H9 (cell line): ENCODE data around the gene ATP13A2. TPM values are rescaled to one million over a fixed set of nuclear protein-coding genes. Genes with fewer than 3 reads are reported as not detected.

ENCODE experiments used
- DNase-seq: peaks from one replicate; pipeline ENCODE4 v3.0.0-alpha.2; 2017
- H2AFZ ChIP-seq: one replicate; pipeline ENCODE4 v1.6.1; 2013; ENCODE audit warnings: mild to moderate bottlenecking, low read length, control low read depth, moderate library complexity
- H2AK5ac ChIP-seq: 2 replicates; pipeline ENCODE4 v1.6.1; 2013; ENCODE audit warnings: low read length, control low read depth, mixed read lengths; ENCODE audit not compliant: insufficient read length
- H2BK120ac ChIP-seq: one replicate; pipeline ENCODE4 v1.6.1; 2013; ENCODE audit warnings: low read depth, mild to moderate bottlenecking, low read length, control low read depth, inconsistent platforms; ENCODE audit not compliant: poor library complexity, severe bottlenecking
- H2BK12ac ChIP-seq: 2 replicates; pipeline ENCODE4 v1.6.1; 2013; ENCODE audit warnings: low read length, control low read depth, mixed read lengths, low read depth; ENCODE audit not compliant: insufficient read length
- H2BK15ac ChIP-seq: 2 replicates; pipeline ENCODE4 v1.6.1; 2013; ENCODE audit warnings: low read depth, low read length, control low read depth
- H2BK20ac ChIP-seq: one replicate; pipeline ENCODE4 v1.6.1; 2013; ENCODE audit warnings: low read depth, mild to moderate bottlenecking, low read length, control low read depth, inconsistent platforms; ENCODE audit not compliant: poor library complexity, severe bottlenecking
- H2BK5ac ChIP-seq: 2 replicates; pipeline ENCODE4 v1.6.1; 2013; ENCODE audit warnings: low read length, control low read depth, mixed read lengths; ENCODE audit not compliant: insufficient read length
- H3K14ac ChIP-seq: 2 replicates; pipeline ENCODE4 v1.6.1; 2013; ENCODE audit warnings: low read length, control low read depth; ENCODE audit not compliant: insufficient read depth
- H3K18ac ChIP-seq: 2 replicates; pipeline ENCODE4 v1.6.1; 2013; ENCODE audit warnings: low read depth, mild to moderate bottlenecking, mixed read lengths, low read length, control low read depth; ENCODE audit not compliant: insufficient read length
- H3K23ac ChIP-seq: 2 replicates; pipeline ENCODE4 v1.6.1; 2013; ENCODE audit warnings: low read length, control low read depth, mixed read lengths, low read depth; ENCODE audit not compliant: insufficient read length
- H3K23me2 ChIP-seq: 2 replicates; pipeline ENCODE4 v1.6.1; 2013; ENCODE audit warnings: low read depth, mild to moderate bottlenecking, mixed read lengths, low read length, control low read depth; ENCODE audit not compliant: insufficient read length, poor library complexity, severe bottlenecking
- H3K27ac ChIP-seq: 2 replicates; pipeline ENCODE4 v1.5.1; 2013; ENCODE audit warnings: low read length, control low read depth, mixed read lengths, low read depth; ENCODE audit not compliant: insufficient read length
- H3K27me3 ChIP-seq: 2 replicates; pipeline ENCODE4 v1.6.1; 2013; ENCODE audit warnings: low read length, control low read depth, inconsistent platforms; ENCODE audit not compliant: insufficient read depth
- H3K4ac ChIP-seq: 2 replicates; pipeline ENCODE4 v1.6.1; 2013; ENCODE audit warnings: low read depth, mild to moderate bottlenecking, control low read depth, inconsistent platforms, low read length, moderate library complexity
- H3K4me1 ChIP-seq: 2 replicates; pipeline ENCODE4 v1.6.1; 2013; ENCODE audit warnings: low read length, control low read depth, inconsistent platforms; ENCODE audit not compliant: insufficient read depth
- H3K4me2 ChIP-seq: 2 replicates; pipeline ENCODE4 v1.6.1; 2013; ENCODE audit warnings: low read length, control low read depth, mixed read lengths; ENCODE audit not compliant: insufficient read length, insufficient read depth
- H3K56ac ChIP-seq: 2 replicates; pipeline ENCODE4 v1.6.1; 2013; ENCODE audit warnings: low read depth, mild to moderate bottlenecking, mixed read lengths, low read length, control low read depth; ENCODE audit not compliant: insufficient read length
- H3K79me1 ChIP-seq: 2 replicates; pipeline ENCODE4 v1.6.1; 2013; ENCODE audit warnings: low read depth, mild to moderate bottlenecking, moderate library complexity, low read length, control low read depth, inconsistent platforms; ENCODE audit not compliant: insufficient read depth, poor library complexity, severe bottlenecking
- H3K79me2 ChIP-seq: 2 replicates; pipeline ENCODE4 v1.6.1; 2013; ENCODE audit warnings: low read length, control low read depth, inconsistent platforms; ENCODE audit not compliant: insufficient read depth
- H3K9ac ChIP-seq: 2 replicates; pipeline ENCODE4 v1.6.1; 2013; ENCODE audit warnings: low read length, control low read depth, mixed read lengths; ENCODE audit not compliant: insufficient read length; ENCODE audit errors: extremely low read depth
- H3K9me3 ChIP-seq: one replicate; pipeline ENCODE4 v1.6.1; 2013; ENCODE audit warnings: low read depth, low read length, inconsistent platforms; ENCODE audit not compliant: control insufficient read depth
- H3T11ph ChIP-seq: one replicate; pipeline ENCODE4 v1.6.1; 2013; ENCODE audit warnings: mild to moderate bottlenecking, low read length, control low read depth, inconsistent platforms
- H4K20me1 ChIP-seq: one replicate; pipeline ENCODE4 v1.6.1; 2013; ENCODE audit not compliant: control insufficient read depth, insufficient read length, insufficient read depth
- H4K5ac ChIP-seq: 2 replicates; pipeline ENCODE4 v1.6.1; 2013; ENCODE audit warnings: low read depth, mild to moderate bottlenecking, mixed read lengths, low read length, control low read depth; ENCODE audit not compliant: insufficient read length
- H4K8ac ChIP-seq: replicated peaks from 2 replicates; pipeline ENCODE4 v1.6.1; 2013; ENCODE audit warnings: low read length, control low read depth, mixed read lengths, low read depth; ENCODE audit not compliant: insufficient read length
- H4K91ac ChIP-seq: 2 replicates; pipeline ENCODE4 v1.6.1; 2013; ENCODE audit warnings: low read depth, mild to moderate bottlenecking, moderate library complexity, mixed read lengths, low read length, control low read depth; ENCODE audit not compliant: insufficient read length
- H3K27ac Mint-ChIP-seq, 3 experiments: 2 replicates in 2 of 3; 3 replicates in 1 of 3; pipeline ENCODE4 v1.8.0; 2020 to 2021; ENCODE audit warnings: mixed read lengths in 3 of 3, mild to moderate bottlenecking in 1 of 3, moderate library complexity in 1 of 3
- H3K27me3 Mint-ChIP-seq: 2 replicates; pipeline ENCODE4 v1.8.0; 2021; ENCODE audit warnings: low read depth, mild to moderate bottlenecking, moderate library complexity, mixed read lengths
- H3K36me3 Mint-ChIP-seq, 3 experiments: 2 replicates in 2 of 3; 3 replicates in 1 of 3; pipeline ENCODE4 v1.8.0; 2020 to 2021; ENCODE audit warnings: low read depth in 3 of 3, mixed read lengths in 3 of 3; ENCODE audit not compliant: insufficient read depth in 1 of 3
- H3K4me1 Mint-ChIP-seq, 2 experiments: 2 replicates each; pipeline ENCODE4 v1.8.0; 2020; ENCODE audit warnings: mixed read lengths in 2 of 2
- H3K4me3 Mint-ChIP-seq, 2 experiments: 2 replicates in 1 of 2; 3 replicates in 1 of 2; pipeline ENCODE4 v1.8.0; 2020 to 2021; ENCODE audit warnings: mild to moderate bottlenecking in 2 of 2, mixed read lengths in 2 of 2, moderate library complexity in 1 of 2
- H3K9me3 Mint-ChIP-seq, 2 experiments: 2 replicates in 1 of 2; 3 replicates in 1 of 2; pipeline ENCODE4 v1.8.0; 2020; ENCODE audit warnings: mild to moderate bottlenecking in 2 of 2, mixed read lengths in 2 of 2, moderate library complexity in 1 of 2
- CTCF ChIP-seq: fragments of 200-600 bp; sonication (generic); conservative IDR thresholded peaks from 3 replicates; pipeline ENCODE4 v1.8.0; 2021; ENCODE audit warnings: antibody characterized with exemption, mild to moderate bottlenecking
- WGBS: extraction: QIAGEN DNeasy Blood & Tissue Kit; methylation state at CpG from one replicate; pipeline ENCODE4 v1.1.7; 2013; ENCODE audit warnings: missing lambda C conversion rate, low lambda C conversion rate, mixed read lengths; ENCODE audit not compliant: insufficient read length; ENCODE audit errors: extremely low coverage; 5-methylcytosine and 5-hydroxymethylcytosine counted together
- total RNA-seq: library from RNA; stranded (reverse); gene quantifications from 2 replicates; pipeline ENCODE4 v1.2.1, GENCODE V29; 2021

Gene ATP13A2
- total RNA-seq, 1 experiment from 2014 or later: 53.6 TPM

DNA sequence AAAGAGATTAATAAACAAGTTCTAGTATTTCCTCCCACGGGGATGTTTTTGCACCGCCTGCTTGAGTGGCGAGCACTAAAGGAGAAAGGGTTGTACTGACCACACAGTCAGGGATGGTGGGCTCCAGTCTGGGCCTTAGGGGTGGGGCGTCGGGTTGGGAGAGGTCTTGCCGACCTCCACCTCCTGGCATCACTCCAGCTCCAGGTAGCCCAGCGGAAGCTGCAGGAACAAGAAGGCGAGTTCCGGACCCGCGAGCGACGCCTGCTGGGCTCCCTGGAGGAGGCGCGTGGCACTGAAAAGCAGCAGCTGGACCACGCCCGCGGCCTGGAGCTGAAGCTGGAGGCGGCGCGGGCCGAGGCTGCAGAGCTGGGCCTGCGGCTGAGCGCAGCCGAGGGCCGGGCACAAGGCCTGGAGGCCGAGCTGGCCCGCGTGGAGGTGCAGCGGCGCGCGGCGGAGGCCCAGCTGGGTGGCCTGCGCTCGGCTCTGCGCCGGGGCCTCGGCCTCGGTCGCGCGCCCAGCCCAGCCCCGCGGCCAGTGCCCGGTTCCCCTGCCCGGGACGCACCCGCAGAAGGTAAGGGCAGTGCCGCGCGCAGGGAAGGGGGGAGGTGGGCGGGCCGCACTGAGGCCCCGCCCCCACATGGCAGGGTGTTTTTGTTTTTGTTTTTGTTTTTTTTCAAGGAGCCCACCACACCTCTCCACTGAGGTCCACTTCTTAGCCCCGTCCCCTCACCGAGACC, 51.0 kb downstream of the ATP13A2 start:
- Histone ChIP-seq H3K79me1 (no peaks in the 10 kb centered on the region), H2BK5ac (no peak overlapping the region), H4K8ac (no peak overlapping the region), H3K4me2 (no peak overlapping the region), H2BK12ac (no peak overlapping the region), H3K14ac (no peak overlapping the region; the same call in 1 of the 2 replicates), H3K79me2 (no peaks in the 10 kb centered on the region), H3K23ac (no peak overlapping the region), H2BK20ac (no peak overlapping the region), H4K5ac (no peak overlapping the region), H3K9me3 (no peaks in the 10 kb centered on the region), H2AFZ (no peak overlapping the region), H3K23me2 (no peaks in the 10 kb centered on the region), H3K18ac (no peak overlapping the region), H4K20me1 (no peaks in the 10 kb centered on the region), H3T11ph (no peak overlapping the region), H3K4ac (no peak overlapping the region), H3K27ac (no peak overlapping the region), H2BK15ac (no peak overlapping the region), H4K91ac (no peak overlapping the region), H3K4me1 (no peaks in the 10 kb centered on the region), H3K9ac (no peak overlapping the region), H3K56ac (no peak overlapping the region), H2AK5ac (no peak overlapping the region), H2BK120ac (no peak overlapping the region), H3K27me3 (no peaks in the 10 kb centered on the region)
- WGBS: no CpG with 5 or more reads among the region's 57 CpGs
- no peaks in the 10 kb centered on the region for H3K27me3 Mint-ChIP-seq
- no peaks in the 10 kb centered on the region for H3K9me3 Mint-ChIP-seq
- H3K4me1 Mint-ChIP-seq: peaks cover 3 to 8% of the 10 kb centered on the region in 2 experiments
- peak overlapping the region; percentile 45 to 68 for H3K4me3 Mint-ChIP-seq
- no peak overlapping the region for H3K27ac Mint-ChIP-seq
- peak; percentile 83 for TF ChIP-seq CTCF
- DNase-seq: peak; percentile 96
- H3K36me3 Mint-ChIP-seq: peaks cover 10 to 26% (median 20%) of the 10 kb centered on the region in 3 experiments
